Measurements from ENCODE around the gene DOK1.

DNA sequence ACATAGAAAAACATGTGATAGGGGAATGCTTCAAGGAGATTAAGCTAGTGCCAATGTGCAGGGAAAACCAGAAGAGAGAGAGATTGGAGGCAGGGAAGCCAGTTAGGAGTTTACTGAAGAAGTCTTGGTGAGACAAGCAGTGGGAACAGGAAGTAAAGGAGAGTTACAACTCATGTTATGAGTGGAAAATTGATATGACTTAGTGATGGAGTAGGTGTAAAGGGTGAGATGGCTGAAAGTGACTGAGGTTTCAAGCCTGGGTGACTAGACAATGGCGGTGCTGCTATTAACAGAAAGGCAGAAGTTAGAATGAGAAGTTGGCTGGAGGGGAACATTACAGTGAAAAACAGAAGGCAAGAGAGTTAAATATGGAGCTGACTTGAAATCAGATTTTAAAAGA is 16.5 kb downstream of the DOK1 start:
- TF ChIP-seq, protein P1, sequence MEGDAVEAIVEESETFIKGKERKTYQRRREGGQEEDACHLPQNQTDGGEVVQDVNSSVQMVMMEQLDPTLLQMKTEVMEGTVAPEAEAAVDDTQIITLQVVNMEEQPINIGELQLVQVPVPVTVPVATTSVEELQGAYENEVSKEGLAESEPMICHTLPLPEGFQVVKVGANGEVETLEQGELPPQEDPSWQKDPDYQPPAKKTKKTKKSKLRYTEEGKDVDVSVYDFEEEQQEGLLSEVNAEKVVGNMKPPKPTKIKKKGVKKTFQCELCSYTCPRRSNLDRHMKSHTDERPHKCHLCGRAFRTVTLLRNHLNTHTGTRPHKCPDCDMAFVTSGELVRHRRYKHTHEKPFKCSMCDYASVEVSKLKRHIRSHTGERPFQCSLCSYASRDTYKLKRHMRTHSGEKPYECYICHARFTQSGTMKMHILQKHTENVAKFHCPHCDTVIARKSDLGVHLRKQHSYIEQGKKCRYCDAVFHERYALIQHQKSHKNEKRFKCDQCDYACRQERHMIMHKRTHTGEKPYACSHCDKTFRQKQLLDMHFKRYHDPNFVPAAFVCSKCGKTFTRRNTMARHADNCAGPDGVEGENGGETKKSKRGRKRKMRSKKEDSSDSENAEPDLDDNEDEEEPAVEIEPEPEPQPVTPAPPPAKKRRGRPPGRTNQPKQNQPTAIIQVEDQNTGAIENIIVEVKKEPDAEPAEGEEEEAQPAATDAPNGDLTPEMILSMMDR (IDR thresholded peaks at IDR 0.05; ENCODE audit: low read depth, low read length, poor library complexity, severe bottlenecking): no peak
- TF ChIP-seq EZH2phosphoT487 (IDR thresholded peaks at IDR 0.05; ENCODE audit: borderline replicate concordance, low read length): no peak
